Stimulated activated CD4-positive, alpha-beta T cell treated with anti-CD3 and anti-CD28 coated beads, Interleukin-12 subunit alpha, Interleukin-12 subunit beta, amount 100 ng/mL, for 48 hours (primary cell): ENCODE data around the gene HS3ST2.
"Not testable (repeated sequence)": the region's sequence is repeated elsewhere in the genome, so short reads cannot be mapped to it uniquely, and the experiment has no call there.

Experiments used
- DNase-seq, 3 donors: peaks; one replicate each; pipeline ENCODE4 v3.0.0-alpha.2; 2020; ENCODE audit warnings: low read depth in 2 of 3, low spot score in 1 of 3

HS3ST2 gene

GRCh38 chr16:22813223-22813947, 577 bp upstream of the HS3ST2 start:
- peak in 2 of 3 donors; percentile 7 to 9 for DNase-seq

GRCh38 chr16:22814711-22815105, 746 bp downstream of the HS3ST2 start:
- no peak for DNase-seq

GRCh38 chr16:22815863-22816262, 1.9 kb downstream of the HS3ST2 start:
- DNase-seq, result no peak

GRCh38 chr16:22816475-22816874, 2.5 kb downstream of the HS3ST2 start:
- DNase-seq, result no peak

GRCh38 chr16:22818736-22819135, 4.8 kb downstream of the HS3ST2 start:
- not testable (repeated sequence) for DNase-seq

- no peak for DNase-seq
Measured at GRCh38 chr16:22838681-22839080, 24.7 kb downstream of the HS3ST2 start.

- DNase-seq, result not testable (repeated sequence)
Measured at GRCh38 chr16:22842031-22842430, 28.1 kb downstream of the HS3ST2 start.

- DNase-seq, result no peak
Measured at GRCh38 chr16:22843122-22843521, 29.2 kb downstream of the HS3ST2 start.

- DNase-seq, result no peak
Measured at GRCh38 chr16:22843856-22844255, 29.9 kb downstream of the HS3ST2 start.

- no peak for DNase-seq
Measured at GRCh38 chr16:22844416-22844815, 30.5 kb downstream of the HS3ST2 start.

- no peak for DNase-seq
Measured at GRCh38 chr16:22847100-22847499, 33.1 kb downstream of the HS3ST2 start.

- DNase-seq, result no peak
Measured at GRCh38 chr16:22847690-22848089, 33.7 kb downstream of the HS3ST2 start.

GRCh38 chr16:22848451-22848850, 34.5 kb downstream of the HS3ST2 start:
- DNase-seq, result no peak

GRCh38 chr16:22849517-22849916, 35.6 kb downstream of the HS3ST2 start:
- DNase-seq, result no peak

GRCh38 chr16:22855231-22855630, 41.3 kb downstream of the HS3ST2 start:
- no peak for DNase-seq

- DNase-seq, result no peak
Measured at GRCh38 chr16:22857296-22858025, 43.5 kb downstream of the HS3ST2 start.

- no peak for DNase-seq
Measured at GRCh38 chr16:22859925-22860324, 46.0 kb downstream of the HS3ST2 start.

GRCh38 chr16:22861580-22861979, 47.6 kb downstream of the HS3ST2 start:
- DNase-seq, result no peak

- no peak for DNase-seq
Measured at GRCh38 chr16:22862046-22862445, 48.1 kb downstream of the HS3ST2 start.

- DNase-seq, result no peak
Measured at GRCh38 chr16:22864375-22864774, 50.4 kb downstream of the HS3ST2 start.

- no peak for DNase-seq
Measured at GRCh38 chr16:22868593-22869224, 54.7 kb downstream of the HS3ST2 start.

- no peak for DNase-seq
Measured at GRCh38 chr16:22871861-22872260, 57.9 kb downstream of the HS3ST2 start.
